ENCODE data around the gene NWD2. TPM values are rescaled to one million over a fixed set of nuclear protein-coding genes. Genes with fewer than 3 reads are reported as not detected.

The NWD2 gene
- total RNA-seq, 2 donors from 2014 or later = 0.23 TPM; not detected in 1

- H3K36me3 ChIP-seq = no peaks in the 10 kb centered on the region
- intact Hi-C loops (cut with DNase I) = no loop called here
- no peak overlapping the region for H3K4me3 ChIP-seq
- no peaks in the 10 kb centered on the region for H3K27me3 ChIP-seq (replicated peaks; ENCODE audit: insufficient read depth)
- 7% methylated on average over 3 of the region's 3 CpGs for WGBS
- H3K4me1 ChIP-seq (replicated peaks) = no peaks in the 10 kb centered on the region
- DNase-seq (ENCODE audit: low spot score) = no peak
- TF ChIP-seq POLR2A (IDR thresholded peaks at IDR 0.05) (no peak), POLR2AphosphoS5 (IDR thresholded peaks at IDR 0.05) (no peak), CTCF (IDR thresholded peaks at IDR 0.05) (no peak)
- no peaks in the 10 kb centered on the region for H3K9me3 ChIP-seq
- no peak overlapping the region for H3K27ac ChIP-seq
Observed at GRCh38 chr4:37219242-37219641, 25.3 kb upstream of the NWD2 start.

GRCh38 chr4:37219990-37220389 is 24.6 kb upstream of the NWD2 start:
- H3K27ac ChIP-seq = no peak overlapping the region

GRCh38 chr4:37220685-37221084 is 23.9 kb upstream of the NWD2 start:
- intact Hi-C loops (cut with DNase I) = no loop called here
- TF ChIP-seq POLR2AphosphoS5 (IDR thresholded peaks at IDR 0.05) (no peak), POLR2A (IDR thresholded peaks at IDR 0.05) (no peak), CTCF (IDR thresholded peaks at IDR 0.05) (no peak)
- H3K4me3 ChIP-seq = no peak overlapping the region
- H3K4me1 ChIP-seq (replicated peaks) = no peaks in the 10 kb centered on the region
- no peaks in the 10 kb centered on the region for H3K27me3 ChIP-seq (replicated peaks; ENCODE audit: insufficient read depth)
- no peak for DNase-seq (ENCODE audit: low spot score)
- no peaks in the 10 kb centered on the region for H3K36me3 ChIP-seq
- 72% methylated on average over 3 of the region's 3 CpGs for WGBS
- H3K9me3 ChIP-seq = no peaks in the 10 kb centered on the region
- no peak overlapping the region for H3K27ac ChIP-seq

More at GRCh38 chr4:37219990-37220389, 24.6 kb upstream of the NWD2 start:
- Histone ChIP-seq H3K4me1 (replicated peaks) (no peaks in the 10 kb centered on the region), H3K4me3 (no peak overlapping the region), H3K27me3 (replicated peaks; ENCODE audit: insufficient read depth) (no peaks in the 10 kb centered on the region), H3K9me3 (no peaks in the 10 kb centered on the region), H3K36me3 (no peaks in the 10 kb centered on the region)
- WGBS = 47% methylated on average over 2 of the region's 2 CpGs
- DNase-seq (ENCODE audit: low spot score) = no peak
- intact Hi-C loops (cut with DNase I) = no loop called here
- TF ChIP-seq POLR2AphosphoS5 (IDR thresholded peaks at IDR 0.05) (no peak), CTCF (IDR thresholded peaks at IDR 0.05) (no peak), POLR2A (IDR thresholded peaks at IDR 0.05) (no peak)

GRCh38 chr4:37223732-37224131 is 20.8 kb upstream of the NWD2 start:
- H3K27me3 ChIP-seq (replicated peaks; ENCODE audit: insufficient read depth) = no peaks in the 10 kb centered on the region
- H3K4me3 ChIP-seq = no peak overlapping the region
- no peaks in the 10 kb centered on the region for H3K9me3 ChIP-seq
- H3K4me1 ChIP-seq (replicated peaks) = no peaks in the 10 kb centered on the region
- intact Hi-C loops (cut with DNase I) = no loop called here
- H3K36me3 ChIP-seq = no peaks in the 10 kb centered on the region
- no peak overlapping the region for H3K27ac ChIP-seq
- DNase-seq (ENCODE audit: low spot score) = no peak
- TF ChIP-seq POLR2AphosphoS5 (IDR thresholded peaks at IDR 0.05) = no peak
- no peak for TF ChIP-seq POLR2A (IDR thresholded peaks at IDR 0.05)
- TF ChIP-seq CTCF (IDR thresholded peaks at IDR 0.05) = no peak
- 57% methylated on average over 1 of the region's 1 CpG for WGBS

GRCh38 chr4:37224854-37225253 is 19.7 kb upstream of the NWD2 start:
- Histone ChIP-seq H3K27me3 (replicated peaks; ENCODE audit: insufficient read depth) (no peaks in the 10 kb centered on the region), H3K27ac (no peak overlapping the region), H3K36me3 (no peaks in the 10 kb centered on the region), H3K4me1 (replicated peaks) (no peaks in the 10 kb centered on the region), H3K4me3 (no peak overlapping the region), H3K9me3 (no peaks in the 10 kb centered on the region)
- intact Hi-C loops (cut with DNase I) = no loop called here
- TF ChIP-seq POLR2AphosphoS5 (IDR thresholded peaks at IDR 0.05) (no peak), POLR2A (IDR thresholded peaks at IDR 0.05) (no peak), CTCF (IDR thresholded peaks at IDR 0.05) (no peak)
- DNase-seq (ENCODE audit: low spot score) = no peak
- 86% methylated on average over 4 of the region's 4 CpGs for WGBS

All from prostate gland (tissue), 2 donors.